Astrocyte of the hippocampus (primary cell): ENCODE data around the gene ITSN1.

Source experiments
- DNase-seq: peaks from one replicate; pipeline ENCODE4 v3.0.0; 2011; ENCODE audit warnings: low read depth, low spot score

ITSN1 gene

GRCh38 chr21:33836408-33836807 is 194.1 kb downstream of the ITSN1 start:
- no peak for DNase-seq

GRCh38 chr21:33839167-33839716 is 196.9 kb downstream of the ITSN1 start:
- DNase-seq = no peak

- DNase-seq = no peak
Measured at GRCh38 chr21:33839806-33840205, 197.5 kb downstream of the ITSN1 start.

- DNase-seq = no peak
Measured at GRCh38 chr21:33840771-33841170, 198.5 kb downstream of the ITSN1 start.

- DNase-seq = peak; percentile 64
Measured at GRCh38 chr21:33841561-33841960, 199.3 kb downstream of the ITSN1 start.

- DNase-seq = no peak
Measured at GRCh38 chr21:33843216-33843615, 200.9 kb downstream of the ITSN1 start.

- peak; percentile 94 for DNase-seq
Measured at GRCh38 chr21:33844104-33844889, 202.0 kb downstream of the ITSN1 start.

- no peak for DNase-seq
Measured at GRCh38 chr21:33844890-33845205, 202.5 kb downstream of the ITSN1 start.

GRCh38 chr21:33846141-33846540 is 203.8 kb downstream of the ITSN1 start:
- DNase-seq = no peak

- no peak for DNase-seq
Measured at GRCh38 chr21:33847588-33848248, 205.4 kb downstream of the ITSN1 start.

GRCh38 chr21:33848249-33848953 is 206.1 kb downstream of the ITSN1 start:
- peak; percentile 40 for DNase-seq

GRCh38 chr21:33849834-33850233 is 207.5 kb downstream of the ITSN1 start:
- DNase-seq = peak; percentile 53

- no peak for DNase-seq
Measured at GRCh38 chr21:33850401-33850800, 208.1 kb downstream of the ITSN1 start.

GRCh38 chr21:33850985-33851384 is 208.7 kb downstream of the ITSN1 start:
- no peak for DNase-seq

GRCh38 chr21:33852485-33852884 is 210.2 kb downstream of the ITSN1 start:
- DNase-seq = no peak

- DNase-seq = no peak
Measured at GRCh38 chr21:33854604-33855003, 212.3 kb downstream of the ITSN1 start.

- DNase-seq = no peak
Measured at GRCh38 chr21:33855190-33855589, 212.9 kb downstream of the ITSN1 start.

GRCh38 chr21:33856893-33857527 is 214.7 kb downstream of the ITSN1 start:
- DNase-seq = no peak

GRCh38 chr21:33857846-33858666 is 215.8 kb downstream of the ITSN1 start:
- no peak for DNase-seq

GRCh38 chr21:33858667-33859372 is 216.5 kb downstream of the ITSN1 start:
- DNase-seq = no peak
